HG03571 (cell line): ENCODE data around the gene STAT4.

ENCODE experiments used
- ATAC-seq: cut with Tn5 transposase; IDR thresholded peaks from one replicate; pipeline ENCODE4 v1.9.1; 2021; ENCODE audit not compliant: unreplicated experiment

Gene STAT4, protein sequence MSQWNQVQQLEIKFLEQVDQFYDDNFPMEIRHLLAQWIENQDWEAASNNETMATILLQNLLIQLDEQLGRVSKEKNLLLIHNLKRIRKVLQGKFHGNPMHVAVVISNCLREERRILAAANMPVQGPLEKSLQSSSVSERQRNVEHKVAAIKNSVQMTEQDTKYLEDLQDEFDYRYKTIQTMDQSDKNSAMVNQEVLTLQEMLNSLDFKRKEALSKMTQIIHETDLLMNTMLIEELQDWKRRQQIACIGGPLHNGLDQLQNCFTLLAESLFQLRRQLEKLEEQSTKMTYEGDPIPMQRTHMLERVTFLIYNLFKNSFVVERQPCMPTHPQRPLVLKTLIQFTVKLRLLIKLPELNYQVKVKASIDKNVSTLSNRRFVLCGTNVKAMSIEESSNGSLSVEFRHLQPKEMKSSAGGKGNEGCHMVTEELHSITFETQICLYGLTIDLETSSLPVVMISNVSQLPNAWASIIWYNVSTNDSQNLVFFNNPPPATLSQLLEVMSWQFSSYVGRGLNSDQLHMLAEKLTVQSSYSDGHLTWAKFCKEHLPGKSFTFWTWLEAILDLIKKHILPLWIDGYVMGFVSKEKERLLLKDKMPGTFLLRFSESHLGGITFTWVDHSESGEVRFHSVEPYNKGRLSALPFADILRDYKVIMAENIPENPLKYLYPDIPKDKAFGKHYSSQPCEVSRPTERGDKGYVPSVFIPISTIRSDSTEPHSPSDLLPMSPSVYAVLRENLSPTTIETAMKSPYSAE

GRCh38 chr2:191150600-191151330 lies at the start of gene STAT4:
Gene STAT4, minus strand, starts transcription at chr2:191150994. Its CDS starts 2,791 bp downstream, at chr2:191148203.
- ATAC-seq, result peak; percentile 78

DNA sequence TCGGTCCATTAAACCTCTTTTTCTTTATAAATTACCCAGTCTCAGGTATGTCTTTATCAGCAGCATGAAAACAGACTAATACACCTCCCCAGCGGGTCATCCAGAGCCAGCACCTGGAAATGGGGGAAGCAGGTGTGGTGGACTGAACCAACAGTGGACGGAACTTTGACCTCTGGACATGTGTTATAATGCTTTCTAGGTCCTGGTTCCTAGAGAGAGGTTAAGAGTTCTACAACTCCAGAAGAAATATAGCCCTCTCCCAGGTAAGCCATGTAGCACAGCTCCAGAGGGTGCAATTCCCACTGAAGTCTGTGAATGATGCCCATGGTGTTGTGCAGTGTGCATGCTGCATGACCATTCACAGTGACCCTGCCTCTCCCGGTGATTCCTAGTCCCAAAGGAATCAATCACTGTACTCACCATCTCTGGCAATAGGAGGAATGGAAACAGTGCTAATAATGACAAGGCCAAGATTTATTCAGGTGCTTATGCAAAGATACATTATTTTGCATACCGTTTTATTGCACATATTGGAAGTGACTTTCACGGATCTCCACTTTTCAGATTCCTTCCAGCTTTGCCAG lies 49.2 kb upstream of the STAT4 start:
- ATAC-seq, result no peak

DNA sequence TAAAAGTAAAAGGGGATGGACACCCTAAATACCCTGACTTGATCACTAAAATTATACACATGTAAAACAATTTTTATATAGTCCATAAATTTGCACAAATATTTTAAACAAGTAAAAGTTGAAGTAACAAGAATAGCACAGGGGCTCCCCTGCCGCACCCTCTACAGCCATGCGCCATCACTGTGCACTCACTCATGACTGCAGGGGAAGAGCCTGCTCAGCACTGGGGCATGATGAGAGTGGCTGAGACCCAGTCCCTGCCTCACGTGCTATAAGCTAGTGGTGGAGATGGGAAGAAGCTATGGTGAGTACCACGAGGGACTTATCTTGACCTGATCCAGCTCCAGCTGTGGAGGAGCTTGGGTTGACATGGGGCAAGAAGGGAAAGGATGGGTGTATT lies 47.5 kb upstream of the STAT4 start:
- no peak for ATAC-seq

GRCh38 chr2:191197096-191197495 lies 46.3 kb upstream of the STAT4 start:
- ATAC-seq, result no peak

GRCh38 chr2:191195021-191195420 lies 44.2 kb upstream of the STAT4 start:
- no peak for ATAC-seq

GRCh38 chr2:191190861-191191552 lies 40.2 kb upstream of the STAT4 start:
- ATAC-seq, result no peak

DNA sequence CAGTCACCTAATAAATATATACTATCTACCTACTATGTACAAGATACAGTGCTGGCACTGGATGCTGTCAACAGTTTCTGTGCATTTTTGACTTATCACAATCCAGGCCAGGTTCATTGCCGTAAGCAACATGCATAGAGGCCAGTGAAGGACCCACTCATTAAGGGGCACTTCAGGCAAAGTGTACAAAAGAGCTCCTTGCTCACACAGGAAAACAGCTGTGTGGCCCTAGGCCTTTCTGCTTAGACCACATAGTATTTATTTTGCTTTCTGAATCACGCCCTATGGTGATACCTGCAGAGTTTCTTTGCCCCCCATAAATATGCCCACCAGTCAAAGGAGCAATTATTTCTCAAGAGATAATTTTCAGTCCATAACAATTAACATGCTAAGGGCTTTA lies 39.6 kb upstream of the STAT4 start:
- no peak for ATAC-seq

DNA sequence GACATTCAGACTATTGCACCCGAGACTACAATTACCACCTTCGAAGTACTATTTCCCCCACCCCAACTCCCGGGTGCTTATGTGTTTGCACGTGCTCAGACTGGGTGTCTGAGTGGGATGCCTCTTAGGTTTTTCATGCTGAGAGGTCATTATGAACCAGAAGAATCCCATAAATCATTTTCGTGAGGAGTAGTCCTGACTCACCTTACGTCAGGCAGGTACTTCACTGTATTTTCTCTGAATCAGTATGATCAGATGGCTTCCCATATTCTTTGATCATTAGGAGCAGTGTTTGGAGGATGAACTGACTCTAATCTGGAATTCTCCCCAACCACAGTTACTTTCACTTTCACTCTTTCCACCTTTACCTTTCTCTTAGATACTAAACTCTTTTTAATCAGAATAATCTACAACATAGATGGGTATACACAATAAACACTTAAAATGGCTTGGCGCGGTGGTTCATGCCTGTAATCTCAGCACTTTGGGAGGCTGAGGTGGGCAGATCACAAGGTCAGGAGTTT lies 38.4 kb upstream of the STAT4 start:
- no peak for ATAC-seq

GRCh38 chr2:191188550-191189093 lies 37.8 kb upstream of the STAT4 start:
- ATAC-seq, result no peak

GRCh38 chr2:191187105-191187829 lies 36.5 kb upstream of the STAT4 start:
- no peak for ATAC-seq

GRCh38 chr2:191184457-191184856 lies 33.7 kb upstream of the STAT4 start:
- no peak for ATAC-seq

- no peak for ATAC-seq
Measured at GRCh38 chr2:191183516-191183915, 32.7 kb upstream of the STAT4 start.

- ATAC-seq, result no peak
Measured at GRCh38 chr2:191183081-191183480, 32.3 kb upstream of the STAT4 start.

- ATAC-seq, result no peak
Measured at GRCh38 chr2:191180713-191181112, 29.9 kb upstream of the STAT4 start.

DNA sequence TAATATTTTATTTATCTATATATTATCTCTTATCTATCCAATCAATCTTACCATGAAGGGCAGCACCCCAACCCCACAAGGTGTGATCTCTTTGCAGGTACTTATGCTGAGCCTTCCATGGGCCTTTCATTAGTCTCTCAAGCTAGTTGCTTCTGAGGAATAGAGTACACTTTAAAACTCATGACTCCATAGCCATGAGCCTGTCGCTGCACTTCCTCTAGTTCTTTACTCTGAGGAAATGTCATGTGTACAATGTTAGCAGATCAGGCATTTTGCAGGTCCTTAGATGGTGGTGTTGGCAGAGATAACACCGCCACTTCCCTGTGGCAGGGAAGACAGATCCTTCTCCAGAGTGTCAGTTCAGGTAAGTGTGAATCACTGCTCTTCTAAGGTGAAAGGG lies 29.5 kb upstream of the STAT4 start:
- ATAC-seq, result no peak

DNA sequence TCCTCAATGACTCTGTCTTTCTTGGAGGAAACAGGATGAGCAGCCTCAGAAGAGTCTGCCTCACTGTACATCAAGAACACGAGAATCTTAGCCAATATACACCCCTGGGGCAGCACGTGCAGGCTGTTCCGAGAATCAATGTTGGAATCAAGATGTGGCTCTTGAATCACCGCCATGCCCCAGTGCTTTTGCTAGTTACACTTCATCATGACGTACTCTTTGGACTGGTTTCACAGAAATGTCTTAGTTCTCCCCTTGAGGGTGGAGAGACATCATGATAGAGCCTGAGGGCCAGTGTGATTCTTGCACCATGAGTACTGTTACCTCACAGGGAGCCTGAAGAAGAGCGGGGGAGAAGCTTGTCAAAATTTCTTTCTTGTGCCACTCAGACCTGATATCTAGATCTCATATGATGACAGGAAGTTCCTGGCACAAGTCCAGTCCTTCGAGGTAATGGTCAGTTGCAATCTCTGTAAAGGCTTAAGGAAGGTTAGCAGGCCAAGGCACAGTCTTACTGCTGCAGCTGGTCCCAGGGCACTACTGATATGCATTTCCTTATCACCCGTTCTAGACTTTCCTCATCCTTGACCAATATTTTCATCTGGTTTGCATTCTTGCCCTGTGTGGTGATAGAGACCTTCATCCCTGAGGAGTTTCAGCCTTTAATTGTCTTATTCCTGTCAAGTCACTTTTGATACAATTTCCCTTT lies 28.2 kb upstream of the STAT4 start:
- ATAC-seq, result no peak

GRCh38 chr2:191177751-191178736 lies 27.2 kb upstream of the STAT4 start:
- ATAC-seq, result no peak
